ENCODE measurements around the gene DMXL2.

- TF ChIP-seq CTCF (IDR thresholded peaks at IDR 0.05) (no peak), POLR2AphosphoS5 (IDR thresholded peaks at IDR 0.05; ENCODE audit: low read depth, low read length) (no peak), EP300 (IDR thresholded peaks at IDR 0.05; ENCODE audit: borderline replicate concordance in 1 of 2, low read depth in 1 of 2, low read length in 1 of 2) (no peak), MAX (IDR thresholded peaks at IDR 0.05; ENCODE audit: low read depth) (no peak), EZH2phosphoT487 (IDR thresholded peaks at IDR 0.05; ENCODE audit: borderline replicate concordance, low read depth) (no peak), REST (IDR thresholded peaks at IDR 0.05; ENCODE audit: low read depth, low read length) (no peak), NFIC (IDR thresholded peaks at IDR 0.05; ENCODE audit: borderline replicate concordance) (no peak), ZBTB33 (IDR thresholded peaks at IDR 0.05; ENCODE audit: borderline replicate concordance, low read depth) (no peak)
These were observed 4.7 kb downstream of the DMXL2 start for GRCh38 chr15:51617886-51618285.

Data from SK-N-SH (cell line).